Measurements from ENCODE around the gene NTM.

NTM gene

GRCh38 chr11:131522851-131523250 lies 152.4 kb downstream of the NTM start:
- TF ChIP-seq PAX5 (IDR thresholded peaks at IDR 0.05; ENCODE audit: insufficient read depth, low read length, severe bottlenecking), result no peak
- TF ChIP-seq TAF1 (IDR thresholded peaks at IDR 0.05; ENCODE audit: low read depth, low read length), result no peak
- TF ChIP-seq POLR2A (IDR thresholded peaks at IDR 0.05; ENCODE audit: low read depth, low read length), result no peak
- no peak for TF ChIP-seq SPI1 (IDR thresholded peaks at IDR 0.05; ENCODE audit: low read depth, low read length)
- no peak for TF ChIP-seq POLR2AphosphoS5 (IDR thresholded peaks at IDR 0.05; ENCODE audit: low read depth, low read length)
- TF ChIP-seq POU2F2 (IDR thresholded peaks at IDR 0.05; ENCODE audit: low read depth, low read length), result no peak
- no peak for DNase-seq (ENCODE audit: insufficient read length, low spot score)
- FAIRE-seq, result no peak

DNA sequence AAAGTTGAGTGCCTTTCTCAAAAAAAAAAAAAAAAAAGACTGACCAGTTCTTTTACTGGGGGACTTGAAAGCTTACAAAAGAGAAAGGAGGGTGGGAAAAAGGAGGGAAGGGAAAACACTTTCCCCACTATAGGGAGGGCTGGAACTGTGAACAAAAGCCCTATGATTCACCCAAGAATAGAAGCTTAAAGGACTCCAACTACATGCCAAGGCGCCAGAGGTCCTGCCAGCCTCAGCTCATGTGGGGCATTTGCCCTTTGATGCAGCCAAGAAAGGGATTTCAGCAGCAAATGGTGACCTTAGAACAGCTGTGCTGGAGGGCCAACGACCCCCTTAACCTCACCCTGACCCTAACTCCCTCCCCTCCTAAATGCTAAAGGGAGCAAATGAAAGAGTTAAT lies 160.0 kb downstream of the NTM start:
- no peak for DNase-seq (ENCODE audit: insufficient read length, low spot score)
- no peak for FAIRE-seq
- TF ChIP-seq POU2F2 (IDR thresholded peaks at IDR 0.05; ENCODE audit: low read depth, low read length) (no peak), SPI1 (IDR thresholded peaks at IDR 0.05; ENCODE audit: low read depth, low read length) (no peak), POLR2A (IDR thresholded peaks at IDR 0.05; ENCODE audit: low read depth, low read length) (no peak), POLR2AphosphoS5 (IDR thresholded peaks at IDR 0.05; ENCODE audit: low read depth, low read length) (no peak), TAF1 (IDR thresholded peaks at IDR 0.05; ENCODE audit: low read depth, low read length) (no peak), PAX5 (IDR thresholded peaks at IDR 0.05; ENCODE audit: insufficient read depth, low read length, severe bottlenecking) (no peak)

GRCh38 chr11:131533149-131533548 lies 162.7 kb downstream of the NTM start:
- FAIRE-seq, result no peak
- TF ChIP-seq SPI1 (IDR thresholded peaks at IDR 0.05; ENCODE audit: low read depth, low read length) (no peak), POU2F2 (IDR thresholded peaks at IDR 0.05; ENCODE audit: low read depth, low read length) (no peak), POLR2A (IDR thresholded peaks at IDR 0.05; ENCODE audit: low read depth, low read length) (no peak), TAF1 (IDR thresholded peaks at IDR 0.05; ENCODE audit: low read depth, low read length) (no peak), POLR2AphosphoS5 (IDR thresholded peaks at IDR 0.05; ENCODE audit: low read depth, low read length) (no peak), PAX5 (IDR thresholded peaks at IDR 0.05; ENCODE audit: insufficient read depth, low read length, severe bottlenecking) (no peak)
- DNase-seq (ENCODE audit: insufficient read length, low spot score), result no peak

- DNase-seq (ENCODE audit: insufficient read length, low spot score) (no peak), FAIRE-seq (no peak)
- TF ChIP-seq POU2F2 (IDR thresholded peaks at IDR 0.05; ENCODE audit: low read depth, low read length), result no peak
- TF ChIP-seq SPI1 (IDR thresholded peaks at IDR 0.05; ENCODE audit: low read depth, low read length), result no peak
- TF ChIP-seq PAX5 (IDR thresholded peaks at IDR 0.05; ENCODE audit: insufficient read depth, low read length, severe bottlenecking), result no peak
- TF ChIP-seq POLR2A (IDR thresholded peaks at IDR 0.05; ENCODE audit: low read depth, low read length), result no peak
- TF ChIP-seq TAF1 (IDR thresholded peaks at IDR 0.05; ENCODE audit: low read depth, low read length), result no peak
- TF ChIP-seq POLR2AphosphoS5 (IDR thresholded peaks at IDR 0.05; ENCODE audit: low read depth, low read length), result no peak
Measured at GRCh38 chr11:131533998-131534397, 163.6 kb downstream of the NTM start.

DNA sequence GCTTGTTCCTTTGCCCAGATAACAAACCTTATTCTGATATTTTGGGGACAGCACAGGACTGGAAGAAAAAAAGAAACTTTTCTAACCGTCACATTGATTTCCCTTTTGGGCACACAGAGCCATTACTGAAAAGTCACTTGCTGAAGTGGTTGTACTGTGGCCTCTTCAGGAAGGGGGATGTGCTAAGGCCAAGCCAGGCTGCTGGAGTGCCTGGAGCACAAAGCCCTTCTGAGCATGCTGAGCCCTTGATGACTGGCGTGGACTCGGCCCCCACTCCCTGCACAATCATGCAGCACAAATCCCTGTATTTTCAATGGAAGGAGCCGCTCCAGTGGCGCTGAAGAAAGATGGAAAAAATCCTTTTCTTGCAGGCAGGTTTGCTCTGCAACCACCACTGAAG lies 164.2 kb downstream of the NTM start:
- DNase-seq (ENCODE audit: insufficient read length, low spot score) (no peak), FAIRE-seq (no peak)
- TF ChIP-seq POLR2A (IDR thresholded peaks at IDR 0.05; ENCODE audit: low read depth, low read length) (no peak), POLR2AphosphoS5 (IDR thresholded peaks at IDR 0.05; ENCODE audit: low read depth, low read length) (no peak), POU2F2 (IDR thresholded peaks at IDR 0.05; ENCODE audit: low read depth, low read length) (no peak), TAF1 (IDR thresholded peaks at IDR 0.05; ENCODE audit: low read depth, low read length) (no peak), SPI1 (IDR thresholded peaks at IDR 0.05; ENCODE audit: low read depth, low read length) (no peak), PAX5 (IDR thresholded peaks at IDR 0.05; ENCODE audit: insufficient read depth, low read length, severe bottlenecking) (no peak)

GRCh38 chr11:131536159-131536558 lies 165.7 kb downstream of the NTM start:
- FAIRE-seq (no peak), DNase-seq (ENCODE audit: insufficient read length, low spot score) (no peak)
- TF ChIP-seq POU2F2 (IDR thresholded peaks at IDR 0.05; ENCODE audit: low read depth, low read length), result no peak
- TF ChIP-seq POLR2AphosphoS5 (IDR thresholded peaks at IDR 0.05; ENCODE audit: low read depth, low read length), result no peak
- no peak for TF ChIP-seq PAX5 (IDR thresholded peaks at IDR 0.05; ENCODE audit: insufficient read depth, low read length, severe bottlenecking)
- no peak for TF ChIP-seq SPI1 (IDR thresholded peaks at IDR 0.05; ENCODE audit: low read depth, low read length)

- DNase-seq (ENCODE audit: insufficient read length, low spot score), result no peak
- TF ChIP-seq SPI1 (IDR thresholded peaks at IDR 0.05; ENCODE audit: low read depth, low read length) (no peak), PAX5 (IDR thresholded peaks at IDR 0.05; ENCODE audit: insufficient read depth, low read length, severe bottlenecking) (no peak), POU2F2 (IDR thresholded peaks at IDR 0.05; ENCODE audit: low read depth, low read length) (no peak), POLR2AphosphoS5 (IDR thresholded peaks at IDR 0.05; ENCODE audit: low read depth, low read length) (no peak), TAF1 (IDR thresholded peaks at IDR 0.05; ENCODE audit: low read depth, low read length) (no peak)
- no peak for FAIRE-seq
Measured at GRCh38 chr11:131537196-131537595, 166.8 kb downstream of the NTM start.

GRCh38 chr11:131537748-131538147 lies 167.3 kb downstream of the NTM start:
- DNase-seq (ENCODE audit: insufficient read length, low spot score), result no peak
- no peak for FAIRE-seq
- TF ChIP-seq POLR2A (IDR thresholded peaks at IDR 0.05; ENCODE audit: low read depth, low read length), result no peak
- TF ChIP-seq POLR2AphosphoS5 (IDR thresholded peaks at IDR 0.05; ENCODE audit: low read depth, low read length), result no peak
- TF ChIP-seq SPI1 (IDR thresholded peaks at IDR 0.05; ENCODE audit: low read depth, low read length), result no peak
- no peak for TF ChIP-seq PAX5 (IDR thresholded peaks at IDR 0.05; ENCODE audit: insufficient read depth, low read length, severe bottlenecking)
- no peak for TF ChIP-seq POU2F2 (IDR thresholded peaks at IDR 0.05; ENCODE audit: low read depth, low read length)
- TF ChIP-seq TAF1 (IDR thresholded peaks at IDR 0.05; ENCODE audit: low read depth, low read length), result no peak

DNA sequence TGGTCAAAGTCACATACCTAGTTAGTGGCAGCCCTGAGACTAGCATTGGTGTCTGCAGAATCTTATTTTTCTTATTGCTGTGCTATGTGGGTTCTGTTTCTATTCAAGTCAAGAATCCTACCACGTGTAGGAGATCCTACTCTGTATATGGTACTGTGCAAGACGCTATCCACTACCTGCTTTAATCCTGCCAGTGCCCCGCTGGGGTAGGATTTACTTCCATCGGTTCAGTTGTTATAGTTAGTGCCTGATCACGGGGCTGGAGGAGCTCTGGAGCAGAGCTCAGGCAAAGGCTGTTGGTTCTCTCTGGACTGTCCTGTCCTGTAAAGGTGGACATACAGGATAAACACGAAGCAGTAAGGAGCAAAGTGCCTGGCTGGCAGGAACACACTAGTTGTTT lies 167.9 kb downstream of the NTM start:
- TF ChIP-seq TAF1 (IDR thresholded peaks at IDR 0.05; ENCODE audit: low read depth, low read length), result no peak
- no peak for TF ChIP-seq PAX5 (IDR thresholded peaks at IDR 0.05; ENCODE audit: insufficient read depth, low read length, severe bottlenecking)
- TF ChIP-seq SPI1 (IDR thresholded peaks at IDR 0.05; ENCODE audit: low read depth, low read length), result no peak
- no peak for TF ChIP-seq POLR2AphosphoS5 (IDR thresholded peaks at IDR 0.05; ENCODE audit: low read depth, low read length)
- no peak for TF ChIP-seq POLR2A (IDR thresholded peaks at IDR 0.05; ENCODE audit: low read depth, low read length)
- TF ChIP-seq POU2F2 (IDR thresholded peaks at IDR 0.05; ENCODE audit: low read depth, low read length), result no peak
- no peak for DNase-seq (ENCODE audit: insufficient read length, low spot score)
- FAIRE-seq, result no peak

DNA sequence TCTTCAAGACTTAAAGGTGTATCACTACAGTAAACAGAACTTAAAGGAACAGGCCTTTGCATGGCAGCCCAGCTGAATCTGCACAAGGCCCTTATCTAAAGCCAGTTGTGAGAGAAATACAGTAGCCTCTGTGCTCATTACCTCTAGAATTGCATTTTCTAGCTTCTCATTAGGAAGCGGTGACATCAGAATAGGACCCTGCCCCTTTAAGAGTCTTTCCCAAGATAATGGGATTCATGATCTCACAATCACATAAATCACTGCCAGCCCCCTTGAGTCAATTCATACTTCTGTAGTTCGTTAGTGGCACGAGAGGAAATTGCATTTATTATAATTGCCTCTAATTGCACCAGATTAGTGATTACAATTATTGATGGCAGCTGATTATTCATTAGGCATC lies 170.3 kb downstream of the NTM start:
- FAIRE-seq (no peak), DNase-seq (ENCODE audit: insufficient read length, low spot score) (no peak)
- TF ChIP-seq POLR2A (IDR thresholded peaks at IDR 0.05; ENCODE audit: low read depth, low read length), result no peak
- no peak for TF ChIP-seq TAF1 (IDR thresholded peaks at IDR 0.05; ENCODE audit: low read depth, low read length)
- no peak for TF ChIP-seq PAX5 (IDR thresholded peaks at IDR 0.05; ENCODE audit: insufficient read depth, low read length, severe bottlenecking)
- TF ChIP-seq SPI1 (IDR thresholded peaks at IDR 0.05; ENCODE audit: low read depth, low read length), result no peak

Measured in GM12891 (cell line).